Stimulated activated naive B cell treated with anti-CD40 and anti-IgM and Interleukin-4, amounts not matched to agents 10 μg/mL and 1 μg/mL and 100 μg/mL, for 72 hours (primary cell): Measurements from ENCODE around the gene MAST4.
A peak's percentile ranks its signal among the peaks of the same experiment; 100 is the strongest.

Experiments used
- ATAC-seq, 2 donors: fragments of 150-1000 bp; cut with Tn5 transposase; replicated peaks; 2 replicates each; pipeline ENCODE4 v1.10.0; 2021; ENCODE audit warnings: moderate library complexity in 1 of 2
- DNase-seq: peaks from one replicate; pipeline ENCODE4 v3.0.0; 2021
- H3K27ac Mint-ChIP-seq: one replicate; pipeline ENCODE4 v1.8.0; 2022; ENCODE audit warnings: mild to moderate bottlenecking, mixed read lengths
- H3K27me3 Mint-ChIP-seq, 2 donors: one replicate each; pipeline ENCODE4 v1.8.0; 2022; ENCODE audit warnings: mixed read lengths in 2 of 2
- H3K36me3 Mint-ChIP-seq, 2 donors: one replicate each; pipeline ENCODE4 v1.8.0; 2022; ENCODE audit warnings: mixed read lengths in 2 of 2, mild to moderate bottlenecking in 1 of 2
- H3K4me1 Mint-ChIP-seq, 2 donors: one replicate each; pipeline ENCODE4 v1.8.0; 2022; ENCODE audit warnings: mixed read lengths in 2 of 2, mild to moderate bottlenecking in 1 of 2
- H3K4me3 Mint-ChIP-seq, 2 donors: one replicate each; pipeline ENCODE4 v1.8.0; 2022; ENCODE audit warnings: mild to moderate bottlenecking in 2 of 2, mixed read lengths in 2 of 2, moderate library complexity in 1 of 2
- H3K9me3 Mint-ChIP-seq, 2 donors: one replicate each; pipeline ENCODE4 v1.8.0; 2022; ENCODE audit warnings: mixed read lengths in 2 of 2, mild to moderate bottlenecking in 1 of 2

The MAST4 gene

DNA sequence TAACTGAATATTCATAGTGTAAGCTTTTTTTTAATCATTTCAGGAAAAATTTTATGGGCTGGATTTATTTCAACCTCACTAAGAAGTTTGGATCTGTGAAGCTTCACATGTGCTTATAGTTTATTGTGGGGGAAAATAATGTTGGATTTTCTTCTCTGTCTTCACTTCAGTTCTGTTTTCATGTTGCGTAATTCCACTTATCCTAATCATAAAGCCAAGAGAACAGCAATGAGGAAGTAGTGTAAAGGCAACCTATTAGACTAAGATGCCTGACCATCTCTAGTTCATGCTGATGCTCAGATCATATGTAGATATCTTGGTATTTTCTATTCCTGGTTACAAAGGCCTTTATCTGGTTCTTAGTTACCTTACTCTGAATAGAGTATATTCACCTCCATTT lies 550.4 kb downstream of the MAST4 start:
- ATAC-seq: no peak
- Mint-ChIP-seq H3K4me3 (no peak overlapping the region), H3K27me3 (no peaks in the 10 kb centered on the region), H3K9me3 (no peaks in the 10 kb centered on the region), H3K4me1 (no peaks in the 10 kb centered on the region), H3K27ac (no peak overlapping the region), H3K36me3 (peaks cover 6 to 15% of the 10 kb centered on the region in 2 donors)
- no peak for DNase-seq

DNA sequence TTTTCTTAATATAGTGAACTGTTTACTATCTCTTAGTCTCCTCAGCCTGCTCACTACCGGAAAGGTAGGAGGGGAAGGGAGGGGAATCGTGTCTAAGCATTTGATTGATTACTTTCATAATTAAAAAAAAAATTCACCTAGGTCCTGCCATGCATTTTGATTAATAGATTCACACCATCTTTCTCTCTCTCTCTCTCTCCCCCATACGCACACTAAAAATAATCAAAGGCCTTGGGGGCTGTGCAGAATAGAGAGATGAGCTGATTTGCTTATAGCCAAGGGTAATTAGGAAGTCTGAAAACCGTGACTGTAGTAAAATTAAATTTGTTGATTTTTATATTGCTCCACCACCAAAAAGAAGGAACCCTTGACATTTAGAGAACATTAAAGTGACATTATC lies 550.8 kb downstream of the MAST4 start:
- Mint-ChIP-seq H3K27ac (no peak overlapping the region), H3K4me3 (no peak overlapping the region), H3K27me3 (no peaks in the 10 kb centered on the region), H3K36me3 (peaks cover 6 to 15% of the 10 kb centered on the region in 2 donors), H3K4me1 (no peaks in the 10 kb centered on the region), H3K9me3 (no peaks in the 10 kb centered on the region)
- no peak for DNase-seq
- ATAC-seq: no peak

DNA sequence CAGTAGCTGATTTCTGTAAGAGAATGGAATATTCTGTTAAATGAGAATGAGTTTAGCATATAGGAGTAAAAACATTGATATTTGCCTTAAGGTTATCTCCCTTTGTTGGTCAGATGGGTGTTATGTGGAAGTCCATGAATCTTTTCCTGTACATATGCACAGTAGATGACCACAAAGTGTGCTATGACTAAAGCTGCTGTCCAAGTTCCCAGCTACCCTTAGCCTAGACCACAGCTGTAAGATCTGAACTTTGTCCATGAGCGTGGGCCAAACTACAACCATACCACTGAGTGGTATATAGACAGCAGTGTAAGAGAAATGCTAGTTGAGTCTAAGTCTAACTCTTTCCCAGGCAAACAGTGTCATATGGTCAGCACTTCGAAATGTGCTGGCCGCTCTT lies 551.6 kb downstream of the MAST4 start:
- Mint-ChIP-seq H3K9me3 (no peaks in the 10 kb centered on the region), H3K4me1 (peaks cover 0 to under 1% of the 10 kb centered on the region in 2 donors), H3K27ac (no peak overlapping the region), H3K36me3 (peaks cover 2 to 11% of the 10 kb centered on the region in 2 donors), H3K27me3 (no peaks in the 10 kb centered on the region), H3K4me3 (no peak overlapping the region)
- no peak for ATAC-seq
- no peak for DNase-seq

DNA sequence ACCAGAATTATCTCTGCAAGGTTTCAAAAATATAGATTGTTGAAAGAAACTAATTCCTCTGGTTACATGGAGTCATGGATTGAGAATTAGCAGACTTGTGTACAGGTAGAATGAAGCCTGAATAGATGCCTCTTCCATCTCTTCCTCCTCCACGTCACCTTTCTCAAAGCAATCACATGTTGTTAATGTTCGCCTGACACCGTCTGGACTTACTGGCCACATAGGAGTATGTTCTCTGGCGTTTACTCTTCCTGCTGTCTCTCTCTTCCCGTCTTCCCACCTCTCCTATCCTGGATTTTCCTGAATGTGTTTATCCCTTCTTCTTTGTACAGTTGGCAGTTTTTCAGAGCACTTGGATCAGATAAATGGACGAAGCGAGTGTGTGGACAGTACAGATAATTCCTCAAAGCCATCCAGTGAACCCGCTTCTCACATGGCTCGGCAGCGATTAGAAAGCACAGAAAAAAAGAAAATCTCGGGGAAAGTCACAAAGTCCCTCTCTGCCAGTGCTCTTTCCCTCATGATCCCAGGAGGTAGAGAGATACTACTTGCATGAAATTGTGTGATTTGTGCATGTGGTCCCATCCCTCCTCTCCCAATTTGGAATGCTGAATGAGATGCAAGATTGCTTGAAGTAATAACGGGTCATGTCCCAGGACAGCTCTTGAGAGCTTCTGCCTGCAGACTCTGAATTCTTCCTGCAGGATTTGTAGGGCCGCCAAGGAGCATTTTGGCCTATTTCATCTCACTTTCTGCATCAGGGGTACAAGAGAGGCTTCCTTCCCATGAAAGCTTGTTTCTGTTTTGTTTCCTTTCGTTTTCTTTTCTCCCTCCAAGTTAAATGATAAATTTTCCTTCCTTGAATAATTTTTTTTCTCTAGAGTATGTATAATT lies 553.1 kb downstream of the MAST4 start:
- Mint-ChIP-seq H3K27ac (no peak overlapping the region), H3K4me3 (no peak overlapping the region)
- no peak for DNase-seq

DNA sequence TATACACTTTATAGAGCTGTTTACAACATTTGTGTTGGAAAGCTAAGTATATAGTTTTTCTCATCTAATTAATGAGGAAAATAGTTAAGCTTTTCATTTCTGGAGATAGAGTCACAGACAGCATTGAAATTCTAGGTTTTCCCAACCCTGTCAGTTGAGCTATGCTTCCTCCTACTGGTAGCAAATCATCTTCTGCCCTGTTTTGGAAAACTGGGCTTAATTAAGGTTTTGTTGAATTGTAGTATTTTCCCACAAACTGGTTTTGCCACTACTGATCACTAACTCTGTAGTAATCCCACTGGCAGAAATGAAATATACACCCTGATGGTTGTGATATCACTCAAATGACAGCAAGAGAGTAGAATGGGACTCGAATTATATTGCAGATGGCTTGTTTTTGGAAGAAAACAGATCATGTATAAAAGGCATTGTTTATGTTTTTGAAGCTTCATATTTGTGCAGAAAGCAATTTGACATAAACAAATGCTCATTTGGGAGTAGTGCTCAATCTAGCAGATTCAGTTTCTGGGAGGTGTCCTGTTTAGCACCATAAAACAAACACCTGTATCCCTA lies 553.8 kb downstream of the MAST4 start:
- no peaks in the 10 kb centered on the region for H3K9me3 Mint-ChIP-seq
- H3K27me3 Mint-ChIP-seq: no peaks in the 10 kb centered on the region
- peaks cover 0 to 9% of the 10 kb centered on the region in 2 donors for H3K4me1 Mint-ChIP-seq
- no peak overlapping the region for H3K27ac Mint-ChIP-seq
- ATAC-seq: no peak
- peaks cover 0 to 10% of the 10 kb centered on the region in 2 donors for H3K36me3 Mint-ChIP-seq
- no peak for DNase-seq
- no peak overlapping the region for H3K4me3 Mint-ChIP-seq

More for the DNA sequence above, 553.1 kb downstream of the MAST4 start:
- no peak for ATAC-seq
- H3K36me3 Mint-ChIP-seq: peaks cover 0 to 10% of the 10 kb centered on the region in 2 donors
- no peaks in the 10 kb centered on the region for H3K27me3 Mint-ChIP-seq
- H3K9me3 Mint-ChIP-seq: no peaks in the 10 kb centered on the region
- peaks cover 0 to 9% of the 10 kb centered on the region in 2 donors for H3K4me1 Mint-ChIP-seq

DNA sequence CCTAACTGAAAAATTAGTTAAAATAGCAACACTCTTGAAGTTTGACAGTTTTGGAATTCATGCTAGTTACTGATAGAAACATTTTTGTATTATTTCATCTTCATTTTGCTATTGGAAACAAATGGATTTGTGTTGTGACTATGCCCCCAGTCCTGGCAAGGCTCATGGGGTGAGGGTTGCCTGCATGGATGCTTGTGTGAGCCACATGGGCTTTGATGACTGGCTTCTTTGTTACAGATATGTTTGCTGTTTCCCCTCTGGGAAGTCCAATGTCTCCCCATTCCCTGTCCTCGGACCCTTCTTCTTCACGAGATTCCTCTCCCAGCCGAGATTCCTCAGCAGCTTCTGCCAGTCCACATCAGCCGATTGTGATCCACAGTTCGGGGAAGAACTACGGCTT lies 556.2 kb downstream of the MAST4 start:
- ATAC-seq (no peak), DNase-seq (no peak)
- Mint-ChIP-seq H3K9me3 (no peaks in the 10 kb centered on the region), H3K36me3 (peaks cover 0 to 5% of the 10 kb centered on the region in 2 donors), H3K27ac (no peak overlapping the region), H3K4me3 (no peak overlapping the region), H3K4me1 (peaks cover 7 to 14% of the 10 kb centered on the region in 2 donors), H3K27me3 (no peaks in the 10 kb centered on the region)

DNA sequence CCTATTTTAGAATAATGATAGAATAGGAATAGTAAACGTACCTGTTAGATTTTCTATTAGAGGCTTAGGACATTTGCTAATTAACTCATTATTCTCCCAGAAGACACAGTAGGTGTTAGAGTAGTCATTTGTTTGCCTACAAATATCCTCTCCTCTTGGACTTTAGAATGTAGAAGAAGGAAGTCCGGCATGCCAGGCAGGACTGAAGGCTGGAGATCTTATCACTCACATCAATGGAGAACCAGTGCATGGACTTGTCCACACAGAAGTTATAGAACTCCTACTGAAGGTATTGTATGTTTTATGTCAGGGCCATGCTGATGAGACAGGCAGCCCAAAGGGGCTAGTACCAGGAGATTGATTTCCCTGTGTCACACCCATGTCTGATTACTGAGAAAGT lies 557.1 kb downstream of the MAST4 start:
- ATAC-seq (no peak), DNase-seq (no peak)
- H3K4me3 Mint-ChIP-seq: no peak overlapping the region
- H3K27ac Mint-ChIP-seq: no peak overlapping the region
- H3K4me1 Mint-ChIP-seq: peaks cover 8 to 17% of the 10 kb centered on the region in 2 donors
- peaks cover 0 to 5% of the 10 kb centered on the region in 2 donors for H3K36me3 Mint-ChIP-seq
- H3K9me3 Mint-ChIP-seq: no peaks in the 10 kb centered on the region
- H3K27me3 Mint-ChIP-seq: no peaks in the 10 kb centered on the region

DNA sequence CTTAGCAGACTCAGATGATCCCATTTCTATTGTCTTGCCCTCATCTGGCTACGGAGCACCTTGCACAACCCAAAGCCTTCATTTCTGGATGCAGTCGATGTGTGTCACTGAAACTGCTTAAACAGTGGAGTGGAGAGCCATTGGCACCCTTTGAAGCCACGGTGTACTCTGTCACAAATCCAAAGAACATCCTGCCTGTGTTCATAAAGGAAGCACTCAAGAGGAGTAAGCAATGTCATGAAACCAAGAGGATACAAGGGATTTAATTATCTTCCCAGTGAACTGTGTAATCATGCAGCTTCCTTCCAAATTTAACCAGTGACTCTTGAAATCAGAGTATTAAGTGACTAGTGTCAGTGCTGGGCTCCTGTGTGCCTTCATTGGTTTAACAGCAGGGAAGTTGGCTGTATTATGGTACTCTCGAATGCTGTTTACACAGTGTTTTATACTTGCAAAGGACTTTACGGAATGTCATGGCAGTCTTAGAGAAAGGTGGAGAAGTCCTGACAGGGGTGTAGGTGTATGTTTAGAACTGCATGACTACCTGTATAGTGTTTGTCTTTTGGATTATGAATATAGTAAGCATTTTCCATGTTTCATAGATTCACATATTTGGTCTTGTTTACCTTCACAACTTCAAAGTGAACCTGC lies 558.5 kb downstream of the MAST4 start:
- Mint-ChIP-seq H3K4me1 (peaks cover 8 to 22% of the 10 kb centered on the region in 2 donors), H3K27ac (no peak overlapping the region), H3K9me3 (no peaks in the 10 kb centered on the region), H3K27me3 (no peaks in the 10 kb centered on the region), H3K4me3 (no peak overlapping the region), H3K36me3 (peaks cover 0 to 5% of the 10 kb centered on the region in 2 donors)
- ATAC-seq (no peak), DNase-seq (no peak)

DNA sequence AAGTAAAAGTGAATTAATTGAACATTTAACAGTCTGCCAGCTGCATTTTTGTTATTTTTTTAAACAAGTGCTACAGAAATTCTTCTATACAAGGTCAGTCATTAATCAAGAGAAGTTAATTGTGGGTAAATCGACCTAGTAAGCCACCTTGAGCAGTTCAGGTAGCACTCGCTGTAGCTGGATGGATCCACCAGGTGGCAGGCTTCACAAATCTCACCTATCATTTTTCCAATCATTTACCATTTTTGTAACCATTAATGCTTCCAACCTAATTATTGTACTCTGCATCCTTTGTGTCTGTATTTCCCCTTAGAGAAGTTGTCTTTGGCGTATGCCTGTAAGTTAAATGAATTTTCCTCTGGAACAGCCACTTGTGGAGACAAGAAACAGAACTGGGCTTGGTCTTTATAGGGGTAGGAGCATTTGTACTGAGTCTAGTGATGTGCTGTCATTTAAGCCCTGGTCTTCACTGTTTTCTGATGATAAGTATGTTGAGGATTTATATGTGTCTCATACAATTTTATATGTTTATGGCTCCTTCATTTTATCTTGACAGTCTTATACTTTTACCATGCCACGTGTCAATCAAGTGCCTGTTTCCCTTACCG lies 560.9 kb downstream of the MAST4 start:
- H3K36me3 Mint-ChIP-seq: no peaks in the 10 kb centered on the region
- H3K27ac Mint-ChIP-seq: peak overlapping the region; percentile 85
- H3K27me3 Mint-ChIP-seq: no peaks in the 10 kb centered on the region
- H3K4me1 Mint-ChIP-seq: peaks cover 15 to 40% of the 10 kb centered on the region in 2 donors
- no peaks in the 10 kb centered on the region for H3K9me3 Mint-ChIP-seq
- peak; percentile 65 to 73 for ATAC-seq
- H3K4me3 Mint-ChIP-seq: no peak overlapping the region
- DNase-seq: peak; percentile 26

DNA sequence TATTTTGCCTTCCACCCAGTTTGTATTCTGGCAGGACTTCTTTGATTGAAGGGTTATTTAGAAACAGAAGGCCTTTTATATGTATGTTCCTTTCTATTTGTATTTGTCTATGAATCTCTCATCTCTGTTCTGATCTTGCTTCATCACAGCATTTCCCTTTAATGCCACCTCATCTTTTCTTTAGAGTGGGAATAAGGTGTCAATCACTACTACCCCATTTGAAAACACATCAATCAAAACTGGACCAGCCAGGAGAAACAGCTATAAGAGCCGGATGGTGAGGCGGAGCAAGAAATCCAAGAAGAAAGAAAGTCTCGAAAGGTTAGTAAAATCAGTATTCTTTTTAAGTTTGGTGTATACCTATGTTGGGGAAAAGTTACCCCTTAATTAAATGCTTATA lies 564.1 kb downstream of the MAST4 start:
- peaks cover 21 to 50% of the 10 kb centered on the region in 2 donors for H3K4me1 Mint-ChIP-seq
- H3K27ac Mint-ChIP-seq: no peak overlapping the region
- H3K36me3 Mint-ChIP-seq: peaks cover 17 to 24% of the 10 kb centered on the region in 2 donors
- DNase-seq (no peak), ATAC-seq (no peak)
- no peaks in the 10 kb centered on the region for H3K9me3 Mint-ChIP-seq
- H3K4me3 Mint-ChIP-seq: peak overlapping the region in 1 of 2 donors; percentile 15
- H3K27me3 Mint-ChIP-seq: no peaks in the 10 kb centered on the region

DNA sequence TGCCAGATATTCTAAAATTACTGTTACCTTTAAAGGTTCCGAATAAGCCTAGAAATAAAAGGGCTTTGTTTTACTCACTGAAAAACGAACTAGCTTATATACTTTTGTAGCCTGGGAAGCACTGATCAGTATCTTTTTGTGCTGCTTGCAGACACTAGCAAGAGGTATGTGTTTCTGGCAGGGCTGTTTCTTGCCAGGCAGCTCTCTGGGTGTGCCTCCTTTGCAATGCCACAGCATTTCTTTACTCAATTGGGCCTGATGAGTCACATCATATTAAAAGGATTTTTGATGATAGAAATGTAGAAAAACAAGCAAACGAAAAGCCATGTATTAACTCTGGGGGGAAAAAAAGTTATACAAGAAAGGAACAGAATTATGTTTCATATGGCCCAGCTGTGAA lies 564.8 kb downstream of the MAST4 start:
- Mint-ChIP-seq H3K4me3 (peak overlapping the region; percentile 54 to 77), H3K9me3 (no peaks in the 10 kb centered on the region), H3K27ac (peak overlapping the region; percentile 83), H3K4me1 (peaks cover 23 to 58% of the 10 kb centered on the region in 2 donors), H3K36me3 (peaks cover 17 to 24% of the 10 kb centered on the region in 2 donors), H3K27me3 (no peaks in the 10 kb centered on the region)
- DNase-seq (no peak), ATAC-seq (peak; percentile 41 to 56)

DNA sequence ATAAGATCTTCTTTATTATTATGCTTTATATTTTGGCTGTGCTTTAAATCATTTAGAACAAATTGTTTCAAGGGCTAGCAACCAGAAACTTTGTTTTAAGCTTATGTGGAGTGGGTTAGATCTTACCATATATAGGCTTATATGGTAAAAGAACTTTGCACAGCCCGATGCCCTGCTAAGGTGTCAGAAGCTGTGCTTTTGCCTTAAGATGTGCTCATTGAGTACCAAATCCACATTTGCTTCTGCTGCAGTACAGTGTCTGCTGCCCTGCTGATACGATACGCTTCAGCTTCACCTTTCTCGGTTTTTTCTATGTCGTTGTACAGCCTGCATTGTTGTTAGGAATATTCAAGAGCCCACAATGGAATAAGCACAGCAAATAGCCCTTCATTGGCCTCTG lies 565.6 kb downstream of the MAST4 start:
- H3K4me1 Mint-ChIP-seq: peaks cover 24 to 63% of the 10 kb centered on the region in 2 donors
- H3K36me3 Mint-ChIP-seq: peaks cover 17 to 24% of the 10 kb centered on the region in 2 donors
- ATAC-seq (no peak), DNase-seq (no peak)
- H3K27me3 Mint-ChIP-seq: no peaks in the 10 kb centered on the region
- H3K4me3 Mint-ChIP-seq: peak overlapping the region in 1 of 2 donors; percentile 4
- no peaks in the 10 kb centered on the region for H3K9me3 Mint-ChIP-seq
- no peak overlapping the region for H3K27ac Mint-ChIP-seq

DNA sequence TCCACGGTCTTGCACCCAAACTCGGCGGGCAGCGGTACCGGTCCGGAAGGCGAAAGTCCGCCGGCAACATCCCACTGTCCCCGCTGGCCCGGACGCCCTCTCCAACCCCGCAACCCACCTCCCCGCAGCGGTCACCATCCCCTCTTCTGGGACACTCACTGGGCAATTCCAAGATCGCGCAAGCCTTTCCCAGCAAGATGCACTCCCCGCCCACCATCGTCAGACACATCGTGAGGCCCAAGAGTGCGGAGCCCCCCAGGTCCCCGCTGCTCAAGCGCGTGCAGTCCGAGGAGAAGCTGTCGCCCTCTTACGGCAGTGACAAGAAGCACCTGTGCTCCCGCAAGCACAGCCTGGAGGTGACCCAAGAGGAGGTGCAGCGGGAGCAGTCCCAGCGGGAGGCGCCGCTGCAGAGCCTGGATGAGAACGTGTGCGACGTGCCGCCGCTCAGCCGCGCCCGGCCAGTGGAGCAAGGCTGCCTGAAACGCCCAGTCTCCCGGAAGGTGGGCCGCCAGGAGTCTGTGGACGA lies 567.1 kb downstream of the MAST4 start:
- ATAC-seq: no peak
- no peaks in the 10 kb centered on the region for H3K27me3 Mint-ChIP-seq
- peaks cover 23 to 66% of the 10 kb centered on the region in 2 donors for H3K4me1 Mint-ChIP-seq
- peak overlapping the region; percentile 22 for H3K27ac Mint-ChIP-seq
- H3K9me3 Mint-ChIP-seq: no peaks in the 10 kb centered on the region
- H3K36me3 Mint-ChIP-seq: peaks cover 19 to 24% of the 10 kb centered on the region in 2 donors
- no peak for DNase-seq
- H3K4me3 Mint-ChIP-seq: no peak overlapping the region
